HG03175 (cell line): ENCODE results near the gene NHLRC4.
A peak's percentile ranks its signal among the peaks of the same experiment; 100 is the strongest.

Experiments
- ATAC-seq: cut with Tn5 transposase; IDR thresholded peaks from one replicate; pipeline ENCODE4 v1.9.1; 2021; ENCODE audit warnings: mild to moderate bottlenecking, moderate library complexity; ENCODE audit not compliant: unreplicated experiment

NHLRC4 gene

GRCh38 chr16:582614-583331, 16.0 kb downstream of the NHLRC4 start:
- no peak for ATAC-seq

- ATAC-seq: no peak
These were observed 16.6 kb downstream of the NHLRC4 start for GRCh38 chr16:583470-583814.

- no peak for ATAC-seq
These were observed 17.2 kb downstream of the NHLRC4 start for GRCh38 chr16:583815-584591.

GRCh38 chr16:585351-585750, 18.5 kb downstream of the NHLRC4 start:
- ATAC-seq: no peak

GRCh38 chr16:586047-586644, 19.3 kb downstream of the NHLRC4 start:
- no peak for ATAC-seq

GRCh38 chr16:586645-587590, 20.1 kb downstream of the NHLRC4 start:
- ATAC-seq: no peak

GRCh38 chr16:588639-588888, 21.8 kb downstream of the NHLRC4 start:
- ATAC-seq: peak; percentile 7

GRCh38 chr16:588889-589657, 22.3 kb downstream of the NHLRC4 start:
- peak; percentile 75 for ATAC-seq

- peak; percentile 77 for ATAC-seq
These were observed 22.9 kb downstream of the NHLRC4 start, which contains the start of gene RAB40C for GRCh38 chr16:589658-590187. Gene RAB40C, plus strand, starts transcription at chr16:590066. Its CDS starts 226 bp downstream, at chr16:590292.

GRCh38 chr16:590188-590814, 23.5 kb downstream of the NHLRC4 start:
- no peak for ATAC-seq

- no peak for ATAC-seq
These were observed 24.0 kb downstream of the NHLRC4 start for GRCh38 chr16:590815-591200.

GRCh38 chr16:591231-591630, 24.4 kb downstream of the NHLRC4 start:
- no peak for ATAC-seq

GRCh38 chr16:591892-592517, 25.2 kb downstream of the NHLRC4 start:
- no peak for ATAC-seq

GRCh38 chr16:592518-593306, 25.9 kb downstream of the NHLRC4 start:
- ATAC-seq: no peak

- no peak for ATAC-seq
These were observed 26.6 kb downstream of the NHLRC4 start for GRCh38 chr16:593406-593805.

- no peak for ATAC-seq
These were observed 27.0 kb downstream of the NHLRC4 start for GRCh38 chr16:593807-594206.

- no peak for ATAC-seq
These were observed 28.3 kb downstream of the NHLRC4 start for GRCh38 chr16:595094-595528.

GRCh38 chr16:595942-596735, 29.3 kb downstream of the NHLRC4 start:
- ATAC-seq: no peak
